HG03571 (cell line): ENCODE measurements around the gene AGFG2.
A peak's percentile ranks its signal among the peaks of the same experiment; 100 is the strongest.
"Not testable (repeated sequence)": the region's sequence is repeated elsewhere in the genome, so short reads cannot be mapped to it uniquely, and the experiment has no call there.

Experiments used
- ATAC-seq: cut with Tn5 transposase; IDR thresholded peaks from one replicate; pipeline ENCODE4 v1.9.1; 2021; ENCODE audit not compliant: unreplicated experiment

The AGFG2 gene

GRCh38 chr7:100538654-100539435 is at the start of gene AGFG2:
AGFG2 (plus strand) TSS chr7:100539203; CDS start chr7:100539347, 144 bp downstream.
- ATAC-seq, result peak; percentile 94

DNA sequence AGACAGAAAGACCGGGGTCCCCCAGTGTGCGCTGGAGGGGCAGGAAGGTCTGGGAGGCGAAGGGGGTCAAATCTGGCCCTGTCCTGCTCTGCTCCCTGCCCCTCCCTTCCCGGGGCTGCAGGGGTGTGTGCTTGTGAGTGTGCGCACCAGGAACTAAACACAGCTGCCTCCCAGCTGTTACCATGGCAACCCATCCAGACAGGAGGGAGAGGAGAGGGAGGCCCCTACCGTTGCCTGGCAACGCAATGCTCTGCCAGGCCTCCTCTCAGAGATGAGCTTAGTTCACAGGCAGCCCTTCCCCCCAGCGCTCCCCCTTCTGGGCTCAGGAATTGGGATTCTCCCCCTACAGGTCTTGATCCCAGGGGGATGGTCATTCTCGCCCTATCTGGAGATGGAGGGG is 49.2 kb upstream of the AGFG2 start:
- no peak for ATAC-seq

DNA sequence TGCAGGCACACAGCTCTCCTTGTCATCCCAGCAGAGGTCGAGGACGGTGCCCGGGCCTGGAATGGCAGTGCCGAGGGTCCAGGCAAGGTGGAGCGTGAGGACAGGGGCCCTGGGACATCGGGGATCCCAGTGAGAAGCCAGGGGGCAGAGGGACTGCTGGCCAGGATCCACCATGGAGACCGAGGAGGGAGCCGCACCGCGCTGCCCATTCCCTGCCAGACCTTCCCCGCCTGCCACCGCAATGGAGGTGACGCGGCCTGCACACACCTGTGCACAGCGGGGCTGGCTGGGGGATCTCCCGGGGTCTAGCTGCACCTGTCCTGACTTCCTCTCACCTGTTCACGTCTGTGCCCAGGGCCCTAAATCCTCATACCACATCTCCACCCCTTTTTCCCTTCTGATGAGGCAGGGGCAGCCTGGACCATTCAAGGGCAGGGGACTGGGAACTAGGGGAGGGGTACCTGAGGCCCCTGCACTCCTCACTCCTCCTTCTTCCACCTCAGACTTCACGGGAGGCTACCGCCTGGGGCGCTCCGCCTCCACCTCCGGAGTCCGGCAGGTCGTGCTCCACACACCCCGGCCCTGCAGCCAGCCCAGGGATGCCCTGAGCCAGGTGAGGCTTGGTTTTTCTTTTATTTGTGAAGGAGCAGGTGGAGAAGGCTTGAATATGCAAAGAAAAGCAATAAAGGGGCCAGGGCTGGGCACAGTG is 48.4 kb upstream of the AGFG2 start:
- no peak for ATAC-seq

- ATAC-seq, result no peak
Observed at GRCh38 chr7:100491192-100491578, 47.8 kb upstream of the AGFG2 start.

DNA sequence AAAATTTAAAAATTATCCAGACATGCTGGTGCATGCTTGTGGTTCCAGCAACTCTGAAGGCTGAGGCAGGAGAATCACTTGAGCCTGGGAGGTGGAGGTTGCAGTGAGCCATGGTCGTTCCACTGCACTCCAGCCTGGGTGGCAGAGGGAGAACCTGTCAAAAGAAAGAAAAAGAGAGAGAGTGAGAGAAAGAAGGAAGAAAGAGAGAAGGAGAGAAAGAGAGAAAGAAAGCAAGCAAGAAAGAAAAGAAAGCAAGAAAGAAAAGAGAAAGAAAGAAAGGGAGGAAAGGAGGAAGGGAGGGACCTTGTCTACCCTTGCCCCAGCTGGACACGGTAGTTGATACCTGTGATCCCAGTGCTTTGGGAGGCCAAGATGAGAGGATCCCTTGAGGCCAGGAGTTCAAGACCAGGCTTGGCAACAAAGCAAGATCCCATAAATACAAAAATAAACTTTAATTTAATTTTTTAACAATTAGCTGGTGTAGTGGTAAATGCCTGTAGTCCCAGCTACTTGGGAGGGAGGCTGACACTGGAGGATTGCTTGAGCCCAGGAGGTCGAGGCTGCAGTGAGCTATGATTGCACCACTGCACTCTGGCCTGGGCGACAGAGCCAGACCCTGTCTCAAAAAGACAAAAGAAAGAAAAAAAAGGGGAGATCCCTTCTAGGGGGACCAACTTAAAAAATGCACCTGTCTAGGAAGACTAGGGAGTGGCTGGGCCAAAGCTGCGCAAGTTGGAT is 46.1 kb upstream of the AGFG2 start:
- no peak for ATAC-seq

GRCh38 chr7:100493476-100494264 is 45.3 kb upstream of the AGFG2 start:
- no peak for ATAC-seq

DNA sequence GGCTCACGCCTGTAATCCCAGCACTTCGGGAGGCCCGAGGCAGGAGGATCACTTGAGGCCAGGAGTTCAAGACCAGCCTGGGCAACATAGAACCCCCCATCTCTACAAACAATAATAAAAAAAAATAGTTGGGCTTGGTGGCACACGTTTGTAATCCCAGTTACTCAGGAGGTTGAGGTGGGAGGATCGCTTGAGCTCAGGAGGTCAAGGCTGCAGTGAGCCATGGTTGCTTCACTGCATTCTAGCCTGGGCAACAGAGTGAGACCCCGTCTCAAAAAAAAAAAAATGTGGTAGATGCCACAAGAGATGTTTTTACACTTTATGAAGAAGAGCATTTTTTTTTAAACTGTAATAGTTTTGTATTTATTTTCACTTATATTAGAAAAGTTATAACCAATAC is 42.5 kb upstream of the AGFG2 start:
- ATAC-seq, result no peak

DNA sequence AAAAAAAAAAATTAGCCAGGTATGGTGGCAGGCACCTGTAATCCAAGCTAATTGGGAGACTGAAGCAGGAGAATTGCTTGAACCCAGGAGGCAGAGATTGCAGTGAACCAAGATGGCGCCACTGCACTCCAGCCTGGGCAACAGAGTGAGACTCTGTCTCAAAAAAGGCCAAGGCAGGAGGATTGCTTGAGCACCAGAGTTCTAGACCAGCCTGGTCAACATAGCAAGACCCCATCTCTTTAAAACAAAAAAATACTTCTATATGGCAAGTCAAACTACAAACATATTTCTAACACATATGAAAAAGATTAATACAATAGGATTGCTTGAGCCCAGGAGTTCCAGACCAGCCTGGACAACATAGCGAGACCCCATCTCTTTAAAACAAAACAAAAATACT is 38.3 kb upstream of the AGFG2 start:
- ATAC-seq, result not testable (repeated sequence)

DNA sequence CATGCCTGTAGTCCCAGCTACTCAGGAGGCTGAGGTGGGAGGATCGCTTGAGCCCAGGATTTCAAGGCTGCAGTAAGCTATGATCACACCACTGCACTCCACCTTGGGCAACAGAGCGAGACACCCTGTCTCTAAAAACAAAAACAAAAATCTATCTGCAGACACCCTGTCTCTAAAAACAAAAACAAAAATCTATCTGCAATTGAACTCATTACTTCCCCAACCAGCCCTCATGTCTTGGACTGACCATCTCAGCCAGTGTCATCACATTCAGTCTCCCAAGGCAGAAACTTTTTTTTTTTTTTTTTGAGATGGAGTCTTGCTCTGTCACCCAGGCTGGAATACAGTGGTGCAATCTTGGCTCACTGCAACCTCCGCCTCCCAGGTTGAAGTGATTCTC is 35.0 kb upstream of the AGFG2 start:
- not testable (repeated sequence) for ATAC-seq

- ATAC-seq, result no peak
Observed at GRCh38 chr7:100504887-100505611, 34.0 kb upstream of the AGFG2 start.

DNA sequence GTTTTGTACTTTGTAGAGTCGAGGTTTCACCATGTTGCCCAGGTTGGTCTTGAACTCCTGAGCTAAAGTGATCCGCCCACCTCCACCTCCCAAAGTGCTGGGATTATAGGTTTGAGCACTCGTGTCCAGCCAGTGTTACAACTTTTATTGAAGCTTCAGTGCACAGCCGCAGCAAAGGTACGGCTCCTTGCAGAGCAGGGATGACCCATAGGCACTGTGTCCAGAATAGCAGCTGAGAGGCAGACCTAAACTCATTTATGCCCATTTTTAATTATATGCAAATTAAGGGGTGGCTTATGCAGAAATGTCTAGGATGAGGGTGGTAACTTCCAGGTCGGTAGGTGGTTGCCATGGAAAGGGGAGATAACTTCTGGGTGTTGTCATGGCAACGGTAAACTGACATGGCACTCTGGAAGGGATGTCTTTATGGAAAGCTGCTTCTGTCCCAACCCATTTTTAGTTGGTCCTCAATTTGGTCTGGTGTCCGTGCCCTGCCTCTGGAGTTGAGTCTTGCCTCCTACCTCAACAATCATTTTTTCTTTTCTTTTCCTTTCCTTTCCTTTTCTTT is 32.6 kb upstream of the AGFG2 start:
- ATAC-seq, result no peak

DNA sequence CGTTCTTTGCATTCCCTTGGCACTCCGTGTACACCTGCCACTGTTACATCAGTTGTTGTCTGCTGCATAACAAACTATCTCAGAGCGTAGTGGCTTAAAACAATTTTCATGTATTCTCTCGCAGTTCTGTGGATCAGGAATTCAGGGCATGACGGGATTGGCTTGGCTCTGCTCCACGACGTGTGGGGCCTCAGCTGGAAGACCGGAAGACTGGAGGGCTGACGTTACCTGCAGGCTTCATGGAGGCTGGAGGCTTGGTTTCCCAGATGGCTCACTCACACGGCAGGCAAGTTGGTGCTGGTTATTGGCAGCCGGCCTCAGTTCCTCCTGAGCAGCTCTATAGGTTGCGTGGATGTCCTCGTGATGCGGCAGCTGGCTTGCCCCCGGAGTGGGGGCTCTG is 29.8 kb upstream of the AGFG2 start:
- ATAC-seq, result no peak

DNA sequence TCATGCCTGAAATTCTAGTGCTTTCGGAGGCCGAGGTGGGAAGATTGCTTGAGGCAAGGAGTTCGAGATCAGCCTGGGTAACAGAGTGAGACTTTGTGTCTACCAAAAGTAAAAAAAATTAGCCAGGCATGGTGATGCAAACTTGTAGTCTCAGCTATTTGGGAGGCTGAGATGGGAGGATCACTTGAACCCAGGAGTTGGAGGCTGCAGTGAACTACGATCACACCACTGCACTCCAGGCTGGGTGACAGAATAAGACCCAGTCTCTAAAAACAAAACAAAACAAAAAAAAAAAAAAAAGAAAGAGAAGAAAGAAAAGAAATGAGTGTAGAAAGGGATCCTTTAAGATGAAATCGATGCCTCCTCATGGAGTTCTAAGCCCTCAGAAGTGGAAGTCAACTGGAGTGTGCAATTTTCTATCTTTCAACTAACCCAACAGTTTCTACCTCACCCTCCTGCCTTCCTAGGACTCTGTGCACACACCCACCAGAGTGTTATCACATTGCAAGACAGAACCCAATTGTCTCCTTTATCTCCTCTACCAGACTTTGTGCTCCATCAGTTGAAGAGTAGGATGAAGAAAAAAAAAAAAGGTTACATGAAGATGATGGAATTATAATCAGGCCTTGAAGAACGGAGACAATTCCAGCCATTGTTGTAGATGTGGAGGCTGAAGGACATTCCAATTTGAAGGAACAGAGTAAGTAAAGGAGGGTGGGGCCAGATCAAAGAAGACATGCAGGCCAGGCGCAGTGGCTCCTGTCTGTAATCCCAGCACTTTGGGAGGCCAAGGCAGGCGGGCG is 28.4 kb upstream of the AGFG2 start:
- ATAC-seq, result no peak

DNA sequence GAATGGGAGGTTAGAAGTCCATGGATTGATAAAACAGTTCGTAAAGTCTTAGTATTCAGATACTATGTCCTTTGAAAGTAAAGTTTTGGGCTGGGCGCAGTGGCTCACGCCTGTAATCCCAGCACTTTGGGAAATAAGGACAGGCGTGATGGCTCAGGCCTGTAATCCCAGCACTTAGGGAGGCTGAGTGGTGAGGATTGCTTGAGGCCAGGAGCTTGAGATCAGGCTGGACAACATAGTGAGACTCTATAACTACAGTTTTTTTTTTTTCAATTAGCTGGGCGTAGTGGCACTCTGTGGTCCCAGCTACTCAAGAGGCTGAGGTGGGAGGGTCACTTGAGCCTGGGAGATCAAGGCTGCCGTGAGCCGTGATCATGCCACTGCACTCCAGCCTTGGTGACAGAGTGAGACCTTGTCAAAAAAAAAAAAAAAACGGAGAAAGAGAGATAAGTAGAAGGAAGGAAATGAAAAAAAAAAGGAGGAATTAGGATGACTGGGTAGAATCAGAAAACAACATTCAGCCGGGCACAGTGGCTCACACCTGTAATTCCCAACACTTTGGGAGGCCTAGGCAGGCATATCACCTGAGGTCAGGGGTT is 25.7 kb upstream of the AGFG2 start:
- ATAC-seq, result no peak

GRCh38 chr7:100515072-100515532 is 23.9 kb upstream of the AGFG2 start:
- no peak for ATAC-seq

- no peak for ATAC-seq
Observed at GRCh38 chr7:100516135-100516812, 22.7 kb upstream of the AGFG2 start.

GRCh38 chr7:100517305-100517704 is 21.7 kb upstream of the AGFG2 start:
- ATAC-seq, result no peak

DNA sequence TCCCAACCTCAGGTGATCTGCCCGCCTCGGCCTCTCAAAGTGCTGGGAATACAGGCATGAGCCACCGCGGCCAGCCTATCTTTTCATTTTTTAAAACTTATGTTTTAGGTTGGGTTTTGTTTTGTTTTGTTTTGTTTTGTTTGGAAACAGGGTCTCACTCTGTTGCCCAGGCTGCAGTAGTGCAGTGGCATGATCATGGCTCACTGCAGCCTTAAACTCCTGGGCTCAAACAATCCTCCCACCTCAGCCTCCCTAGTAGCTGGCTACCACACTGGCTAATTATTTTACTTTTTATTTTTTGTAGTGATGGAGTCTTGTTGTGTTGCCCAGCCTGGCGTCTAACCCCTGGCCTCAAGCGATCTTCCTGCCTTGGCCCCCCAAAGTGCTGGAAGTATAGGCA is 19.4 kb upstream of the AGFG2 start:
- no peak for ATAC-seq
